HepG2 (cell line): ENCODE results near the gene ZNF503. TPM values are rescaled to one million over a fixed set of nuclear protein-coding genes. Genes with fewer than 3 reads are reported as not detected.

ENCODE experiments used
- ATAC-seq: fragments of 200-7000 bp; cut with Tn5 transposase; 3 replicates; pipeline ENCODE4 v1.9.1; 2020; ENCODE audit warnings: mild to moderate bottlenecking, moderate library complexity
- BruUV-seq: library from RNA; stranded (reverse); fragments of 400-500 nt; replicated peaks from 2 replicates; lab custom pipeline; 2021; lab: Mats Ljungman, UMichigan
- CTCF ChIA-PET: fragments of 300-600 bp; formaldehyde crosslinking; extraction: SDS; loops from one replicate; lab custom pipeline; 2021; ENCODE audit warnings: low total read pairs, inconsistent platforms, low intra/inter-chr PET ratio; lab: Yijun Ruan, JAX
- POLR2A ChIA-PET: fragments of 350-600 bp; sonication (Branson Sonifier 250); formaldehyde crosslinking; loops from one replicate; lab custom pipeline; 2020; ENCODE audit warnings: antibody characterized with exemption, inconsistent platforms; lab: Yijun Ruan, JAX
- DNase-seq: peaks from one replicate; pipeline ENCODE4 v3.0.0-alpha.2; 2015; ENCODE audit warnings: low spot score
- FAIRE-seq: peaks from 3 replicates; lab custom pipeline; 2011; peaks lifted over from hg19 to GRCh38; lab: Jason Lieb, UNC
- H2AFZ ChIP-seq: one replicate; pipeline ENCODE4 v1.6.1; 2011; ENCODE audit warnings: low read length, inconsistent platforms
- H3K27ac ChIP-seq: fragments of 300-600 bp; 3 replicates; pipeline ENCODE4 v1.8.0; 2011; ENCODE audit warnings: mixed run types, mild to moderate bottlenecking, mixed read lengths, low read length, inconsistent platforms; ENCODE audit not compliant: insufficient read depth; ENCODE audit errors: extremely low read length
- H3K27me3 ChIP-seq, 2 experiments: fragments of 200-600 bp in 1 of 2; 2 replicates in 1 of 2; 3 replicates in 1 of 2; pipeline versions ENCODE4 v1.6.0 to v1.8.0; 2011; ENCODE audit warnings: low read length in 2 of 2, mild to moderate bottlenecking in 2 of 2, moderate library complexity in 2 of 2, inconsistent platforms in 1 of 2; ENCODE audit not compliant: insufficient read depth in 2 of 2, control insufficient read depth in 1 of 2
- H3K36me3 ChIP-seq, 2 experiments: fragments of 200-600 bp in 1 of 2; replicated peaks in 1 of 2; 2 replicates in 1 of 2; 3 replicates in 1 of 2; pipeline versions ENCODE4 v1.5.1 to v1.8.0; 2011; ENCODE audit warnings: low read length in 2 of 2, inconsistent platforms in 1 of 2; ENCODE audit not compliant: insufficient read depth in 2 of 2, control insufficient read depth in 1 of 2
- H3K4me1 ChIP-seq: 2 replicates; pipeline ENCODE4 v1.5.1; 2012; ENCODE audit warnings: low read length, inconsistent platforms; ENCODE audit not compliant: insufficient read depth
- H3K4me2 ChIP-seq: 2 replicates; pipeline ENCODE4 v1.6.0; 2011; ENCODE audit warnings: low read depth, low read length, inconsistent platforms
- H3K4me3 ChIP-seq, 3 experiments: fragments of 200-600 bp in 1 of 3; sonication (generic), shearing (Covaris generic) in 1 of 3; replicated peaks in 1 of 3; 2 replicates each; pipeline ENCODE4 v1.5.1; 2011 to 2016; ENCODE audit warnings: low read length in 3 of 3, inconsistent platforms in 2 of 3, low read depth in 2 of 3, mild to moderate bottlenecking in 2 of 3, control low read depth in 1 of 3, mixed read lengths in 1 of 3; ENCODE audit not compliant: insufficient read depth in 1 of 3
- H3K79me2 ChIP-seq: one replicate; pipeline ENCODE4 v1.6.1; 2011; ENCODE audit warnings: low read length, inconsistent platforms; ENCODE audit not compliant: insufficient read depth
- H3K9ac ChIP-seq: 2 replicates; pipeline ENCODE4 v1.6.0; 2011; ENCODE audit warnings: mild to moderate bottlenecking, low read depth, low read length, inconsistent platforms; ENCODE audit not compliant: insufficient read depth
- H3K9me3 ChIP-seq: 2 replicates; pipeline ENCODE4 v1.5.1; 2012; ENCODE audit warnings: mild to moderate bottlenecking, low read length
- H4K20me1 ChIP-seq: 2 replicates; pipeline ENCODE4 v1.6.0; 2011; ENCODE audit warnings: inconsistent platforms, mild to moderate bottlenecking, low read length, moderate library complexity; ENCODE audit not compliant: insufficient read depth
- ATF2 ChIP-seq: sonication (generic); formaldehyde crosslinking; IDR thresholded peaks from 2 replicates; pipeline ENCODE4 v1.4.0; 2020; ENCODE audit warnings: missing genetic modification reagents
- ATF7 ChIP-seq, 2 experiments: fragments of 450-650 bp in 1 of 2; sonication (generic) in 1 of 2; formaldehyde crosslinking in 1 of 2; IDR thresholded peaks; 2 replicates each; pipeline versions ENCODE4 v1.4.0 to v1.6.1; 2016 to 2020; ENCODE audit warnings: antibody characterized with exemption in 1 of 2, mild to moderate bottlenecking in 1 of 2, missing genetic modification reagents in 1 of 2
- NAIF1 ChIP-seq: sonication (generic); formaldehyde crosslinking; IDR thresholded peaks from 2 replicates; pipeline ENCODE4 v1.5.0; 2020; ENCODE audit warnings: mild to moderate bottlenecking, missing genetic modification reagents, borderline replicate concordance
- NFAT5 ChIP-seq: sonication (generic); formaldehyde crosslinking; IDR thresholded peaks from 2 replicates; pipeline ENCODE4 v1.4.0; 2020; ENCODE audit warnings: missing genetic modification reagents
- ZBED4 ChIP-seq: sonication (generic); formaldehyde crosslinking; IDR thresholded peaks from 2 replicates; pipeline ENCODE4 v1.4.0; 2020; ENCODE audit warnings: missing genetic modification reagents, borderline replicate concordance
- WGBS: methylation state at CpG from one replicate; pipeline ENCODE4 v1.1.6; 2017; ENCODE audit warnings: low lambda C conversion rate; 5-methylcytosine and 5-hydroxymethylcytosine counted together
- in situ Hi-C: cut with HindIII; loops from 2 replicates; pipeline ENCODE4 v1.10.0; 2017; ENCODE audit warnings: low pct_unique_long_range_greater_than_20kb; ENCODE audit not compliant: extremely low pct_ligation_motif_present
- intact Hi-C: fragments of 100-400 bp; cut with micrococcal nuclease; formaldehyde crosslinking; loops from one replicate; pipeline ENCODE4 v1.10.0; 2022; ENCODE audit not compliant: unreplicated experiment
- polyA plus RNA-seq, 8 experiments: library from polyadenylated mRNA; depleted of rRNA in 3 of 8; stranded (reverse) in 7 of 8; unstranded in 1 of 8; fragments of >200 nt; fragmentation: Illumina TruSeq in 4 of 8; extraction: Trizol in 4 of 8; gene quantifications; 2 replicates each; pipeline versions ENCODE4 v1.2.1 to v1.2.3, GENCODE V29; 2011 to 2016; ENCODE audit warnings: low read depth in 4 of 8, missing spikeins in 1 of 8, mixed read lengths in 1 of 8; ENCODE audit not compliant: insufficient read depth in 1 of 8
- total RNA-seq, 5 experiments: library from RNA; depleted of rRNA; stranded (reverse); fragments of >200 nt; fragmentation: Illumina TruSeq; extraction: Trizol; gene quantifications; 2 replicates each; pipeline ENCODE4 v1.2.3, GENCODE V29; 2016; ENCODE audit warnings: low read depth in 1 of 5

ZNF503 gene
- total and polyA plus RNA-seq, 2 of the 13 experiments (the other 11 are each of a cell fraction or from before 2014, with no cell fraction given) = 2.7 to 8.3 TPM

- ChIA-PET CTCF (no interaction called here), POLR2A (no interaction called here)
- intact Hi-C loops = no loop called here
Measured at GRCh38 chr10:75414527-75414926, 13.0 kb upstream of the ZNF503 start.

GRCh38 chr10:75410132-75411005, 8.8 kb upstream of the ZNF503 start:
- DNase-seq = no peak
- peak overlapping the region; percentile 48; the same call in 1 of the 2 replicates for H3K9ac ChIP-seq
- ChIA-PET POLR2A (interaction anchor here (1.0 to 1.9 kb wide), 10 partner anchors 9 to 615 kb away, joined by 3 to 35 read pairs (median 5); partner anchors contain the start of genes LRMDA and ZNF503), CTCF (no interaction called here)
- H3K4me1 ChIP-seq = peaks cover 20% of the 10 kb centered on the region
- H3K79me2 ChIP-seq = no peaks in the 10 kb centered on the region
- ATAC-seq = no peak
- no peaks in the 10 kb centered on the region for H3K9me3 ChIP-seq
- H3K27ac ChIP-seq = no peak overlapping the region
- no peak for FAIRE-seq
- 93% methylated on average over 10 of the region's 10 CpGs for WGBS
- intact Hi-C loops = no loop called here
- in situ Hi-C loops = no loop called here
- peaks cover 0 to 5% of the 10 kb centered on the region in 2 experiments; a peak in 1 of 5 replicates for H3K36me3 ChIP-seq
- no peaks in the 10 kb centered on the region for H3K27me3 ChIP-seq
- peak overlapping the region in 1 of 3 experiments; percentile 87; a peak in 1 of 6 replicates for H3K4me3 ChIP-seq
- H2AFZ ChIP-seq = no peak overlapping the region
- BruUV-seq = no TSS peak
- peak overlapping the region; percentile 73 for H3K4me2 ChIP-seq
- H4K20me1 ChIP-seq = no peaks in the 10 kb centered on the region
- no peak for TF ChIP-seq ATF2
- TF ChIP-seq NFAT5 (CRISPR knock-in tag) = no peak
- no peak for TF ChIP-seq ZBED4 (CRISPR knock-in tag)

More at GRCh38 chr10:75414527-75414926, 13.0 kb upstream of the ZNF503 start:
- 94% methylated on average over 1 of the region's 1 CpG for WGBS
- DNase-seq = no peak
- no peaks in the 10 kb centered on the region for H4K20me1 ChIP-seq
- H3K4me2 ChIP-seq = no peak overlapping the region
- TF ChIP-seq ATF7 (IDR thresholded peaks at IDR 0.05) (peak; percentile 78), ATF7 (CRISPR knock-in tag; IDR thresholded peaks at IDR 0.05) (no peak), NAIF1 (CRISPR knock-in tag) (no peak)
- TF ChIP-seq, all 625 proteins: peak for 1
- no TSS peak for BruUV-seq
- H3K79me2 ChIP-seq = no peaks in the 10 kb centered on the region
- no peak overlapping the region for H3K4me3 ChIP-seq
- no peaks in the 10 kb centered on the region; a peak in 1 of 5 replicates for H3K27me3 ChIP-seq
- H3K27ac ChIP-seq = no peak overlapping the region
- no peaks in the 10 kb centered on the region for H3K36me3 ChIP-seq
- no peak overlapping the region for H2AFZ ChIP-seq
- peaks cover 29% of the 10 kb centered on the region for H3K4me1 ChIP-seq
- no peak for FAIRE-seq
- H3K9ac ChIP-seq = no peak overlapping the region
- no peak for ATAC-seq
- in situ Hi-C loops = no loop called here
- H3K9me3 ChIP-seq = no peaks in the 10 kb centered on the region
